HepG2 (cell line): ENCODE measurements around the gene CEBPB. TPM values are rescaled to one million over a fixed set of nuclear protein-coding genes. Genes with fewer than 3 reads are reported as not detected.
A peak's percentile ranks its signal among the peaks of the same experiment; 100 is the strongest.

Experiments
- ELF1 ChIP-seq: sonication (generic); formaldehyde crosslinking; IDR thresholded peaks from 2 replicates; pipeline ENCODE4 v1.4.0; 2020; ENCODE audit warnings: missing genetic modification reagents
- GTF2F1 ChIP-seq: fragments of 150-350 bp; IDR thresholded peaks from 2 replicates; pipeline ENCODE4 v1.6.1; 2014; ENCODE audit warnings: low read length
- KLF12 ChIP-seq: sonication (generic); formaldehyde crosslinking; IDR thresholded peaks from 2 replicates; pipeline ENCODE4 v1.4.0; 2020; ENCODE audit warnings: missing genetic modification reagents, borderline replicate concordance
- SMYD3 ChIP-seq: sonication (generic); formaldehyde crosslinking; IDR thresholded peaks from 2 replicates; pipeline ENCODE4 v1.8.1; 2023; ENCODE audit warnings: mild to moderate bottlenecking, missing genetic modification reagents
- ZC3H13 ChIP-seq: sonication (generic); formaldehyde crosslinking; IDR thresholded peaks from 2 replicates; pipeline ENCODE4 v1.8.1; 2023; ENCODE audit warnings: mild to moderate bottlenecking, missing genetic modification reagents, moderate library complexity
- ZFYVE20 ChIP-seq: sonication (generic); formaldehyde crosslinking; IDR thresholded peaks from 2 replicates; pipeline ENCODE4 v1.8.0; 2023; ENCODE audit warnings: low read depth, mild to moderate bottlenecking, moderate library complexity, missing genetic modification reagents, borderline replicate concordance
- ZIK1 ChIP-seq: sonication (generic); formaldehyde crosslinking; IDR thresholded peaks from 2 replicates; pipeline ENCODE4 v1.5.0; 2020; ENCODE audit warnings: mild to moderate bottlenecking, low read depth, missing genetic modification reagents, borderline replicate concordance
- ZKSCAN5 ChIP-seq: sonication (generic); formaldehyde crosslinking; IDR thresholded peaks from 2 replicates; pipeline ENCODE4 v1.5.1; 2020; ENCODE audit warnings: mild to moderate bottlenecking, missing genetic modification reagents
- ZNF101 ChIP-seq: sonication (generic); formaldehyde crosslinking; IDR thresholded peaks from 2 replicates; pipeline ENCODE4 v1.4.0; 2020; ENCODE audit warnings: mild to moderate bottlenecking, low read depth, missing genetic modification reagents, borderline replicate concordance
- ZNF17 ChIP-seq: sonication (generic); formaldehyde crosslinking; IDR thresholded peaks from 2 replicates; pipeline ENCODE4 v1.5.0; 2020; ENCODE audit warnings: mild to moderate bottlenecking, missing genetic modification reagents
- ZNF20 ChIP-seq: sonication (generic); formaldehyde crosslinking; IDR thresholded peaks from 2 replicates; pipeline ENCODE4 v1.4.0; 2020; ENCODE audit warnings: mild to moderate bottlenecking, moderate library complexity, missing genetic modification reagents
- polyA plus RNA-seq, 8 experiments: library from polyadenylated mRNA; depleted of rRNA in 3 of 8; stranded (reverse) in 7 of 8; unstranded in 1 of 8; fragments of >200 nt; fragmentation: Illumina TruSeq in 4 of 8; extraction: Trizol in 4 of 8; gene quantifications; 2 replicates each; pipeline versions ENCODE4 v1.2.1 to v1.2.3, GENCODE V29; 2011 to 2016; ENCODE audit warnings: low read depth in 4 of 8, missing spikeins in 1 of 8, mixed read lengths in 1 of 8; ENCODE audit not compliant: insufficient read depth in 1 of 8
- total RNA-seq, 5 experiments: library from RNA; depleted of rRNA; stranded (reverse); fragments of >200 nt; fragmentation: Illumina TruSeq; extraction: Trizol; gene quantifications; 2 replicates each; pipeline ENCODE4 v1.2.3, GENCODE V29; 2016; ENCODE audit warnings: low read depth in 1 of 5
- TF ChIP-seq, protein P1 (sequence below): sonication (generic); formaldehyde crosslinking; IDR thresholded peaks from 2 replicates; pipeline ENCODE4 v1.8.1; 2023; ENCODE audit warnings: missing genetic modification reagents, inconsistent platforms, borderline replicate concordance
- TF ChIP-seq, protein P2 (sequence below): sonication (generic); formaldehyde crosslinking; IDR thresholded peaks from 2 replicates; pipeline ENCODE4 v1.4.0; 2020; ENCODE audit warnings: missing genetic modification reagents, borderline replicate concordance
- TF ChIP-seq, protein P3 (sequence below): sonication (generic); formaldehyde crosslinking; IDR thresholded peaks from 2 replicates; pipeline ENCODE4 v1.4.0; 2020; ENCODE audit warnings: missing genetic modification reagents, borderline replicate concordance
- TF ChIP-seq, protein P4 (sequence below): sonication (generic); formaldehyde crosslinking; IDR thresholded peaks from 2 replicates; pipeline ENCODE4 v1.5.0; 2020; ENCODE audit warnings: mild to moderate bottlenecking, missing genetic modification reagents
- TF ChIP-seq, protein P5 (sequence below): sonication (generic); formaldehyde crosslinking; IDR thresholded peaks from 2 replicates; pipeline ENCODE4 v1.5.0; 2020; ENCODE audit warnings: missing genetic modification reagents

Gene CEBPB
- total and polyA plus RNA-seq, 2 of the 13 experiments (the other 11 are each of a cell fraction or from before 2014, with no cell fraction given), result 18.5 to 28.2 TPM

DNA sequence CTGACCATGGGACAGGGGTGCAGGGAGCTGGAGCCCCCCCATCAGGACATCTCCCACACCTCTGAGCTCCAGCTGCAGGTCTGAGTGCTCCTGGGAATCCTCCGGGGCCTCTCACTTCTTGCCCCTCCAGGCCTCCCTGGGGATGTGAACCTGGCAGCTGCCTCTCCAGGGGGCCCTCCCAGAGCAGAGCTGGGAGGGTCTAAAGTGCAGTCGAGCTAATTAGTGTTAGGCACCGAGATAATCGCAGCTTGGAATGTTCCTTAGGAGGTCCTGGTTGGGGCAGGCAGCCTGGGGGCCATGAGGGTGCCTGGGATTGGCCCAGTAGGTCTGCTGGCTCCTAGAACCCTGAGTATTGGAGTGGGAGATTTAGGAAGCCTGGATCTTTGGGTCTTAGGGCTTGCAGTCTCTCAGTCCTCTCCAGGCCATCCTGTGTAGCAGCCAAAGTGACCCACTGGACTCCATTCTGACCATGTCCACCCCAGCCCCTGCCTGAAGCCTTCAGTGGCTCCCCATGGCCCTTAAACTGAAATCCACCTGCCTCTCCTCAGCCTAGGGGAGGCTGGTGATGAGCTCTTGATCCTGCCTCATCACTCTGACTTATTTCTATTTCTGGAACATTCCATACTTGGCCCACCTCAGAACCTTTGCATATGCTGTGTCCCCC lies 26.0 kb downstream of the CEBPB start (continued):
- TF ChIP-seq, protein P1, sequence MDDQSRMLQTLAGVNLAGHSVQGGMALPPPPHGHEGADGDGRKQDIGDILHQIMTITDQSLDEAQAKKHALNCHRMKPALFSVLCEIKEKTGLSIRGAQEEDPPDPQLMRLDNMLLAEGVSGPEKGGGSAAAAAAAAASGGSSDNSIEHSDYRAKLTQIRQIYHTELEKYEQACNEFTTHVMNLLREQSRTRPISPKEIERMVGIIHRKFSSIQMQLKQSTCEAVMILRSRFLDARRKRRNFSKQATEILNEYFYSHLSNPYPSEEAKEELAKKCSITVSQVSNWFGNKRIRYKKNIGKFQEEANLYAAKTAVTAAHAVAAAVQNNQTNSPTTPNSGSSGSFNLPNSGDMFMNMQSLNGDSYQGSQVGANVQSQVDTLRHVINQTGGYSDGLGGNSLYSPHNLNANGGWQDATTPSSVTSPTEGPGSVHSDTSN (CRISPR knock-in tag), result no peak
- TF ChIP-seq ZC3H13 (CRISPR knock-in tag) (no peak), GTF2F1 (no peak), ZNF17 (no peak), ZIK1 (CRISPR knock-in tag) (no peak), ZNF20 (no peak), ZFYVE20 (CRISPR knock-in tag) (no peak), ELF1 (CRISPR knock-in tag) (no peak), ZKSCAN5 (CRISPR knock-in tag) (0 out of 2 replicates have a peak, but pooled peaks have one; percentile 69), SMYD3 (no peak), KLF12 (CRISPR knock-in tag) (no peak), ZNF101 (CRISPR knock-in tag) (no peak)
- TF ChIP-seq, protein P2, sequence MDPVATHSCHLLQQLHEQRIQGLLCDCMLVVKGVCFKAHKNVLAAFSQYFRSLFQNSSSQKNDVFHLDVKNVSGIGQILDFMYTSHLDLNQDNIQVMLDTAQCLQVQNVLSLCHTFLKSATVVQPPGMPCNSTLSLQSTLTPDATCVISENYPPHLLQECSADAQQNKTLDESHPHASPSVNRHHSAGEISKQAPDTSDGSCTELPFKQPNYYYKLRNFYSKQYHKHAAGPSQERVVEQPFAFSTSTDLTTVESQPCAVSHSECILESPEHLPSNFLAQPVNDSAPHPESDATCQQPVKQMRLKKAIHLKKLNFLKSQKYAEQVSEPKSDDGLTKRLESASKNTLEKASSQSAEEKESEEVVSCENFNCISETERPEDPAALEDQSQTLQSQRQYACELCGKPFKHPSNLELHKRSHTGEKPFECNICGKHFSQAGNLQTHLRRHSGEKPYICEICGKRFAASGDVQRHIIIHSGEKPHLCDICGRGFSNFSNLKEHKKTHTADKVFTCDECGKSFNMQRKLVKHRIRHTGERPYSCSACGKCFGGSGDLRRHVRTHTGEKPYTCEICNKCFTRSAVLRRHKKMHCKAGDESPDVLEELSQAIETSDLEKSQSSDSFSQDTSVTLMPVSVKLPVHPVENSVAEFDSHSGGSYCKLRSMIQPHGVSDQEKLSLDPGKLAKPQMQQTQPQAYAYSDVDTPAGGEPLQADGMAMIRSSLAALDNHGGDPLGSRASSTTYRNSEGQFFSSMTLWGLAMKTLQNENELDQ (CRISPR knock-in tag), result no peak
- TF ChIP-seq, protein P3, sequence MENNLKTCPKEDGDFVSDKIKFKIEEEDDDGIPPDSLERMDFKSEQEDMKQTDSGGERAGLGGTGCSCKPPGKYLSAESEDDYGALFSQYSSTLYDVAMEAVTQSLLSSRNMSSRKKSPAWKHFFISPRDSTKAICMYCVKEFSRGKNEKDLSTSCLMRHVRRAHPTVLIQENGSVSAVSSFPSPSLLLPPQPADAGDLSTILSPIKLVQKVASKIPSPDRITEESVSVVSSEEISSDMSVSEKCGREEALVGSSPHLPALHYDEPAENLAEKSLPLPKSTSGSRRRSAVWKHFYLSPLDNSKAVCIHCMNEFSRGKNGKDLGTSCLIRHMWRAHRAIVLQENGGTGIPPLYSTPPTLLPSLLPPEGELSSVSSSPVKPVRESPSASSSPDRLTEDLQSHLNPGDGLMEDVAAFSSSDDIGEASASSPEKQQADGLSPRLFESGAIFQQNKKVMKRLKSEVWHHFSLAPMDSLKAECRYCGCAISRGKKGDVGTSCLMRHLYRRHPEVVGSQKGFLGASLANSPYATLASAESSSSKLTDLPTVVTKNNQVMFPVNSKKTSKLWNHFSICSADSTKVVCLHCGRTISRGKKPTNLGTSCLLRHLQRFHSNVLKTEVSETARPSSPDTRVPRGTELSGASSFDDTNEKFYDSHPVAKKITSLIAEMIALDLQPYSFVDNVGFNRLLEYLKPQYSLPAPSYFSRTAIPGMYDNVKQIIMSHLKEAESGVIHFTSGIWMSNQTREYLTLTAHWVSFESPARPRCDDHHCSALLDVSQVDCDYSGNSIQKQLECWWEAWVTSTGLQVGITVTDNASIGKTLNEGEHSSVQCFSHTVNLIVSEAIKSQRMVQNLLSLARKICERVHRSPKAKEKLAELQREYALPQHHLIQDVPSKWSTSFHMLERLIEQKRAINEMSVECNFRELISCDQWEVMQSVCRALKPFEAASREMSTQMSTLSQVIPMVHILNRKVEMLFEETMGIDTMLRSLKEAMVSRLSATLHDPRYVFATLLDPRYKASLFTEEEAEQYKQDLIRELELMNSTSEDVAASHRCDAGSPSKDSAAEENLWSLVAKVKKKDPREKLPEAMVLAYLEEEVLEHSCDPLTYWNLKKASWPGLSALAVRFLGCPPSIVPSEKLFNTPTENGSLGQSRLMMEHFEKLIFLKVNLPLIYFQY (CRISPR knock-in tag), result peak; percentile 57; the same call in 1 of the 2 replicates
- TF ChIP-seq, protein P4, sequence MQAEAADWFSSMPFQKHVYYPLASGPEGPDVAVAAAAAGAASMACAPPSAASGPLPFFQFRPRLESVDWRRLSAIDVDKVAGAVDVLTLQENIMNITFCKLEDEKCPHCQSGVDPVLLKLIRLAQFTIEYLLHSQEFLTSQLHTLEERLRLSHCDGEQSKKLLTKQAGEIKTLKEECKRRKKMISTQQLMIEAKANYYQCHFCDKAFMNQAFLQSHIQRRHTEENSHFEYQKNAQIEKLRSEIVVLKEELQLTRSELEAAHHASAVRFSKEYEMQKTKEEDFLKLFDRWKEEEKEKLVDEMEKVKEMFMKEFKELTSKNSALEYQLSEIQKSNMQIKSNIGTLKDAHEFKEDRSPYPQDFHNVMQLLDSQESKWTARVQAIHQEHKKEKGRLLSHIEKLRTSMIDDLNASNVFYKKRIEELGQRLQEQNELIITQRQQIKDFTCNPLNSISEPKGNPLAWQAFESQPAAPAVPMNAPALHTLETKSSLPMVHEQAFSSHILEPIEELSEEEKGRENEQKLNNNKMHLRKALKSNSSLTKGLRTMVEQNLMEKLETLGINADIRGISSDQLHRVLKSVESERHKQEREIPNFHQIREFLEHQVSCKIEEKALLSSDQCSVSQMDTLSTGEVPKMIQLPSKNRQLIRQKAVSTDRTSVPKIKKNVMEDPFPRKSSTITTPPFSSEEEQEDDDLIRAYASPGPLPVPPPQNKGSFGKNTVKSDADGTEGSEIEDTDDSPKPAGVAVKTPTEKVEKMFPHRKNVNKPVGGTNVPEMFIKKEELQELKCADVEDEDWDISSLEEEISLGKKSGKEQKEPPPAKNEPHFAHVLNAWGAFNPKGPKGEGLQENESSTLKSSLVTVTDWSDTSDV (CRISPR knock-in tag), result no peak
- TF ChIP-seq, protein P5, sequence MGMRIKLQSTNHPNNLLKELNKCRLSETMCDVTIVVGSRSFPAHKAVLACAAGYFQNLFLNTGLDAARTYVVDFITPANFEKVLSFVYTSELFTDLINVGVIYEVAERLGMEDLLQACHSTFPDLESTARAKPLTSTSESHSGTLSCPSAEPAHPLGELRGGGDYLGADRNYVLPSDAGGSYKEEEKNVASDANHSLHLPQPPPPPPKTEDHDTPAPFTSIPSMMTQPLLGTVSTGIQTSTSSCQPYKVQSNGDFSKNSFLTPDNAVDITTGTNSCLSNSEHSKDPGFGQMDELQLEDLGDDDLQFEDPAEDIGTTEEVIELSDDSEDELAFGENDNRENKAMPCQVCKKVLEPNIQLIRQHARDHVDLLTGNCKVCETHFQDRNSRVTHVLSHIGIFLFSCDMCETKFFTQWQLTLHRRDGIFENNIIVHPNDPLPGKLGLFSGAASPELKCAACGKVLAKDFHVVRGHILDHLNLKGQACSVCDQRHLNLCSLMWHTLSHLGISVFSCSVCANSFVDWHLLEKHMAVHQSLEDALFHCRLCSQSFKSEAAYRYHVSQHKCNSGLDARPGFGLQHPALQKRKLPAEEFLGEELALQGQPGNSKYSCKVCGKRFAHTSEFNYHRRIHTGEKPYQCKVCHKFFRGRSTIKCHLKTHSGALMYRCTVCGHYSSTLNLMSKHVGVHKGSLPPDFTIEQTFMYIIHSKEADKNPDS (CRISPR knock-in tag), result no peak
